ENCODE results near the gene LIN37.

GRCh38 chr19:35782589-35782988, 34.2 kb downstream of the LIN37 start:
- TF ChIP-seq CTCF (IDR thresholded peaks at IDR 0.05) (no peak), POLR2AphosphoS5 (IDR thresholded peaks at IDR 0.05; ENCODE audit: low read depth, low read length) (no peak), SIN3A (IDR thresholded peaks at IDR 0.05; ENCODE audit: borderline replicate concordance, insufficient read depth, low read depth, low read length) (no peak), REST (IDR thresholded peaks at IDR 0.05; ENCODE audit: insufficient read depth in 1 of 2, low read depth in 2 of 2, low read length in 1 of 2) (no peak), TCF7L2 (IDR thresholded peaks at IDR 0.05; ENCODE audit: low read depth, low read length) (no peak)

Data from Panc1 (cell line).